ENCODE results near the gene ZC3H18.
"Not testable (repeated sequence)": the region's sequence is repeated elsewhere in the genome, so short reads cannot be mapped to it uniquely, and the experiment has no call there.

Gene ZC3H18

GRCh38 chr16:88662222-88662842 is 92.1 kb downstream of the ZC3H18 start:
- no peak for DNase-seq
- intact Hi-C loops (cut with DNase I), result no loop called here

GRCh38 chr16:88662843-88663606 is 92.8 kb downstream of the ZC3H18 start, which contains the start of gene MVD:
Gene MVD, minus strand, starts transcription at chr16:88663091. Its CDS starts 11 bp downstream, at chr16:88663080.
- peak; percentile 95 to 100 (median 98) for DNase-seq

GRCh38 chr16:88665148-88665547 is 94.9 kb downstream of the ZC3H18 start:
- no peak for DNase-seq
- intact Hi-C loops (cut with DNase I), result no loop called here

More at GRCh38 chr16:88662843-88663606, 92.8 kb downstream of the ZC3H18 start, which contains the start of gene MVD:
- intact Hi-C loops (cut with DNase I), result loop anchor here (1.0 kb wide), 1 partner anchor 93 kb away; the partner anchor contains the start of gene ZC3H18

GRCh38 chr16:88665570-88665969 is 95.4 kb downstream of the ZC3H18 start:
- intact Hi-C loops (cut with DNase I), result no loop called here
- DNase-seq, result no peak

GRCh38 chr16:88667461-88667860 is 97.3 kb downstream of the ZC3H18 start:
- no peak for DNase-seq
- intact Hi-C loops (cut with DNase I), result no loop called here

GRCh38 chr16:88669493-88669892 is 99.3 kb downstream of the ZC3H18 start:
- DNase-seq; intact Hi-C loops (cut with DNase I): not testable (repeated sequence)

- intact Hi-C loops (cut with DNase I), result no loop called here
- no peak for DNase-seq
Observed at GRCh38 chr16:88669980-88670379, 99.8 kb downstream of the ZC3H18 start.

GRCh38 chr16:88671806-88672205 is 101.6 kb downstream of the ZC3H18 start:
- peak in 1 of 10 donors; percentile 82 for DNase-seq
- intact Hi-C loops (cut with DNase I), result no loop called here

- intact Hi-C loops (cut with DNase I), result no loop called here
- DNase-seq, result no peak
Observed at GRCh38 chr16:88672776-88673175, 102.6 kb downstream of the ZC3H18 start.

- intact Hi-C loops (cut with DNase I), result no loop called here
- no peak for DNase-seq
Observed at GRCh38 chr16:88673716-88674379, 103.6 kb downstream of the ZC3H18 start.

GRCh38 chr16:88676502-88677242 is 106.5 kb downstream of the ZC3H18 start:
- intact Hi-C loops (cut with DNase I), result no loop called here
- no peak for DNase-seq

GRCh38 chr16:88677721-88678120 is 107.5 kb downstream of the ZC3H18 start:
- no peak for DNase-seq
- intact Hi-C loops (cut with DNase I), result no loop called here

GRCh38 chr16:88678224-88678979 is 108.2 kb downstream of the ZC3H18 start:
- intact Hi-C loops (cut with DNase I), result no loop called here
- DNase-seq, result peak in 1 of 10 donors; percentile 82

- DNase-seq, result no peak
- intact Hi-C loops (cut with DNase I), result no loop called here
Observed at GRCh38 chr16:88680554-88681083, 110.4 kb downstream of the ZC3H18 start.

- no peak for DNase-seq
- intact Hi-C loops (cut with DNase I), result no loop called here
Observed at GRCh38 chr16:88681084-88681680, 111.0 kb downstream of the ZC3H18 start.
